Neuronal stem cell (in vitro differentiated cells): Measurements from ENCODE around the gene ALDH1A3.
A peak's percentile ranks its signal among the peaks of the same experiment; 100 is the strongest.

Experiments
- DNase-seq: peaks from one replicate; pipeline ENCODE4 v3.0.0-alpha.2; 2013; ENCODE audit warnings: low spot score
- H2AFZ ChIP-seq: one replicate; pipeline ENCODE4 v1.6.1; 2013; ENCODE audit warnings: mild to moderate bottlenecking, low read length, inconsistent platforms
- H2AK5ac ChIP-seq: 2 replicates; pipeline ENCODE4 v1.6.1; 2013; ENCODE audit warnings: low read depth, mild to moderate bottlenecking, inconsistent platforms, low read length, moderate library complexity, mixed read lengths
- H2BK120ac ChIP-seq: 2 replicates; pipeline ENCODE4 v1.6.1; 2013; ENCODE audit warnings: low read depth, mild to moderate bottlenecking, inconsistent platforms, low read length, moderate library complexity, mixed read lengths
- H2BK12ac ChIP-seq: one replicate; pipeline ENCODE4 v1.6.1; 2013; ENCODE audit warnings: low read length, inconsistent platforms
- H2BK15ac ChIP-seq: 2 replicates; pipeline ENCODE4 v1.6.1; 2013; ENCODE audit warnings: mild to moderate bottlenecking, low read length, inconsistent platforms, mixed read lengths
- H2BK5ac ChIP-seq: one replicate; pipeline ENCODE4 v1.6.1; 2013; ENCODE audit warnings: inconsistent platforms, mild to moderate bottlenecking, low read length, moderate library complexity
- H3K14ac ChIP-seq: one replicate; pipeline ENCODE4 v1.6.1; 2013; ENCODE audit warnings: low read length, inconsistent platforms
- H3K18ac ChIP-seq: 2 replicates; pipeline ENCODE4 v1.6.1; 2013; ENCODE audit warnings: low read length, inconsistent platforms
- H3K23ac ChIP-seq: 2 replicates; pipeline ENCODE4 v1.6.1; 2013; ENCODE audit warnings: low read depth, mild to moderate bottlenecking, mixed read lengths, low read length, inconsistent platforms; ENCODE audit not compliant: poor library complexity
- H3K27ac ChIP-seq: replicated peaks from 3 replicates; pipeline ENCODE4 v1.5.1; 2013; ENCODE audit warnings: low read length, inconsistent platforms
- H3K27me3 ChIP-seq, 3 experiments: 2 replicates each; pipeline ENCODE4 v1.6.1; 2013; ENCODE audit warnings: low read length in 3 of 3, mild to moderate bottlenecking in 2 of 3, inconsistent platforms in 1 of 3, low read depth in 1 of 3, mixed read lengths in 1 of 3, moderate library complexity in 1 of 3; ENCODE audit not compliant: control insufficient read depth in 3 of 3, insufficient read depth in 3 of 3
- H3K36me3 ChIP-seq, 2 donors: replicated peaks in 1 of 2; 2 replicates each; pipeline ENCODE4 v1.6.1; 2013; ENCODE audit warnings: low read length in 2 of 2; ENCODE audit not compliant: control insufficient read depth in 2 of 2, insufficient read depth in 2 of 2
- H3K4ac ChIP-seq: 2 replicates; pipeline ENCODE4 v1.6.1; 2013; ENCODE audit warnings: inconsistent platforms, mild to moderate bottlenecking, low read length, moderate library complexity
- H3K4me1 ChIP-seq, 2 donors: 1 replicate in 1 of 2; 2 replicates in 1 of 2; pipeline ENCODE4 v1.6.1; 2013; ENCODE audit warnings: low read length in 2 of 2, low read depth in 1 of 2; ENCODE audit not compliant: control insufficient read depth in 2 of 2, insufficient read depth in 1 of 2
- H3K4me2 ChIP-seq: one replicate; pipeline ENCODE4 v1.6.1; 2013; ENCODE audit warnings: mild to moderate bottlenecking, low read length, inconsistent platforms; ENCODE audit not compliant: insufficient read depth, poor library complexity, severe bottlenecking
- H3K4me3 ChIP-seq, 2 donors: 2 replicates each; pipeline ENCODE4 v1.5.1; 2013; ENCODE audit warnings: low read length in 2 of 2, mild to moderate bottlenecking in 2 of 2, inconsistent platforms in 1 of 2, moderate library complexity in 1 of 2
- H3K79me1 ChIP-seq: one replicate; pipeline ENCODE4 v1.6.1; 2013; ENCODE audit warnings: low read depth, mild to moderate bottlenecking, inconsistent platforms, low read length, moderate library complexity
- H3K9ac ChIP-seq: one replicate; pipeline ENCODE4 v1.6.1; 2013; ENCODE audit warnings: mild to moderate bottlenecking, low read depth, low read length, inconsistent platforms; ENCODE audit not compliant: poor library complexity
- H3K9me3 ChIP-seq, 2 donors: replicated peaks in 1 of 2; 2 replicates each; pipeline versions ENCODE3 to v1.6.1; 2013; ENCODE audit warnings: low read length in 2 of 2, mild to moderate bottlenecking in 2 of 2, inconsistent platforms in 1 of 2, low read depth in 1 of 2, mixed read lengths in 1 of 2, moderate library complexity in 1 of 2; ENCODE audit not compliant: control insufficient read depth in 2 of 2, insufficient read depth in 1 of 2
- H4K8ac ChIP-seq: one replicate; pipeline ENCODE4 v1.6.1; 2013; ENCODE audit warnings: low read depth, mild to moderate bottlenecking, inconsistent platforms, low read length, moderate library complexity
- H4K91ac ChIP-seq: one replicate; pipeline ENCODE4 v1.6.1; 2013; ENCODE audit warnings: low read length, low read depth, mild to moderate bottlenecking, inconsistent platforms; ENCODE audit not compliant: poor library complexity
- WGBS, 2 donors: extraction: QIAGEN DNeasy Blood & Tissue Kit; methylation state at CpG; one replicate each; pipeline ENCODE4 v1.1.7; 2013; ENCODE audit warnings: missing lambda C conversion rate in 2 of 2, mixed read lengths in 1 of 2; ENCODE audit not compliant: insufficient read length in 2 of 2, insufficient replicate concordance in 1 of 2; ENCODE audit errors: extremely low coverage in 2 of 2; 5-methylcytosine and 5-hydroxymethylcytosine counted together

The ALDH1A3 gene

GRCh38 chr15:100877551-100877950 lies 2.1 kb upstream of the ALDH1A3 start:
- Histone ChIP-seq H2BK120ac (peak overlapping the region; percentile 20), H3K36me3 (no peaks in the 10 kb centered on the region), H3K4me2 (no peak overlapping the region), H3K4ac (no peak overlapping the region), H4K8ac (no peak overlapping the region), H3K18ac (no peak overlapping the region), H3K23ac (peak overlapping the region; percentile 19), H3K79me1 (no peaks in the 10 kb centered on the region), H2BK5ac (peak overlapping the region; percentile 0), H3K9ac (no peak overlapping the region), H3K9me3 (peaks cover 0 to 5% of the 10 kb centered on the region in 2 donors), H3K4me3 (no peak overlapping the region), H2BK12ac (no peak overlapping the region), H3K27me3 (peaks cover 11 to 69% (median 43%) of the 10 kb centered on the region in 3 experiments), H3K14ac (peak overlapping the region; percentile 75), H2AK5ac (peak overlapping the region; percentile 67), H2AFZ (no peak overlapping the region), H3K4me1 (peaks cover 0 to 12% of the 10 kb centered on the region in 2 donors), H4K91ac (peak overlapping the region; percentile 5), H2BK15ac (peak overlapping the region; percentile 20), H3K27ac (no peak overlapping the region)
- DNase-seq, result no peak
- WGBS, 2 donors, result no CpG with 5 or more reads among the region's 10 CpGs

DNA sequence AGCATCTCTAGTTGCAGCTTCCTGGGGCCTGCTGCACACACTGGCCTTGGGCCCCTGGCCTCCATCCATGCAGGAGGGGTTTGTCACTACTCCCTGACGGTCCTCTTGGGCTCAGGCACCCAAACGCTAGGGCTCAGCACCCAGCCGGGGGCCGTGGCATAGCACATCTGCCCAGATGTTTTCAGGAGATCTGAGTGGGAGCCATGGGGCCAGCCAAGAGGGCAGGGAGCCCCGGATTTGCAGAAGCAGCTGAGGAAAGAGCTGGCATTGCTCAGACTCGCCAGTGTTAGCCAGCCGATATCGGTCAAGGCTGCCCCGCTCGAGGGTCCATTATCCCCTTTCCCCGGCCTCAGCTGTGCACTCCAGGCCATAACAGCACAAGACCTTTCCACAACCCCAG lies 1.5 kb upstream of the ALDH1A3 start:
- Histone ChIP-seq H2BK15ac (no peak overlapping the region), H2BK5ac (peak overlapping the region; percentile 0), H3K4me2 (no peak overlapping the region), H2AK5ac (no peak overlapping the region), H3K9ac (no peak overlapping the region), H2BK120ac (no peak overlapping the region), H3K4ac (no peak overlapping the region), H4K91ac (no peak overlapping the region), H3K4me1 (peaks cover 0 to 11% of the 10 kb centered on the region in 2 donors), H3K9me3 (peaks cover 0 to 5% of the 10 kb centered on the region in 2 donors), H3K27ac (no peak overlapping the region), H2BK12ac (no peak overlapping the region), H3K36me3 (no peaks in the 10 kb centered on the region), H2AFZ (no peak overlapping the region), H3K23ac (no peak overlapping the region), H3K14ac (no peak overlapping the region), H3K79me1 (no peaks in the 10 kb centered on the region), H3K18ac (peak overlapping the region; percentile 36), H3K4me3 (no peak overlapping the region), H4K8ac (no peak overlapping the region), H3K27me3 (peaks cover 11 to 75% (median 45%) of the 10 kb centered on the region in 3 experiments)
- DNase-seq, result no peak
- no CpG with 5 or more reads among the region's 11 CpGs for WGBS, 2 donors

GRCh38 chr15:100878648-100879047 lies 983 bp upstream of the ALDH1A3 start:
- no peak overlapping the region for H3K4me3 ChIP-seq
- no peak overlapping the region for H3K18ac ChIP-seq
- H3K4me1 ChIP-seq, result peaks cover 0 to 11% of the 10 kb centered on the region in 2 donors
- H2BK12ac ChIP-seq, result no peak overlapping the region
- WGBS, 2 donors, result no CpG with 5 or more reads among the region's 12 CpGs
- no peak overlapping the region for H3K9ac ChIP-seq
- H3K27ac ChIP-seq, result no peak overlapping the region
- no peak overlapping the region for H3K4ac ChIP-seq
- no peaks in the 10 kb centered on the region for H3K36me3 ChIP-seq
- no peak overlapping the region for H2BK5ac ChIP-seq
- H2BK15ac ChIP-seq, result no peak overlapping the region
- H4K8ac ChIP-seq, result no peak overlapping the region
- peaks cover 11 to 80% (median 47%) of the 10 kb centered on the region in 3 experiments for H3K27me3 ChIP-seq
- no peak overlapping the region for H4K91ac ChIP-seq
- peak; percentile 53 for DNase-seq
- no peak overlapping the region for H2AK5ac ChIP-seq
- H2AFZ ChIP-seq, result peak overlapping the region; percentile 56
- peak overlapping the region; percentile 95 for H3K4me2 ChIP-seq
- no peak overlapping the region for H3K23ac ChIP-seq
- H3K14ac ChIP-seq, result no peak overlapping the region
- H3K79me1 ChIP-seq, result no peaks in the 10 kb centered on the region
- peaks cover 0 to 5% of the 10 kb centered on the region in 2 donors for H3K9me3 ChIP-seq
- H2BK120ac ChIP-seq, result no peak overlapping the region

- H3K4me3 ChIP-seq, result peak overlapping the region; percentile 12 to 79
- H3K4me1 ChIP-seq, result peaks cover 0 to 11% of the 10 kb centered on the region in 2 donors
These were observed 569 bp upstream of the ALDH1A3 start for GRCh38 chr15:100879061-100879463.

More at GRCh38 chr15:100879061-100879463, 569 bp upstream of the ALDH1A3 start:
- H3K27ac ChIP-seq, result no peak overlapping the region
- H3K79me1 ChIP-seq, result no peaks in the 10 kb centered on the region
- H2BK5ac ChIP-seq, result no peak overlapping the region
- peaks cover 11 to 84% (median 47%) of the 10 kb centered on the region in 3 experiments for H3K27me3 ChIP-seq
- DNase-seq, result no peak
- H3K14ac ChIP-seq, result no peak overlapping the region
- H2AFZ ChIP-seq, result peak overlapping the region; percentile 56
- no peak overlapping the region for H2BK12ac ChIP-seq
- H2BK120ac ChIP-seq, result no peak overlapping the region
- H2AK5ac ChIP-seq, result no peak overlapping the region
- no peak overlapping the region for H3K9ac ChIP-seq
- peaks cover 0 to 5% of the 10 kb centered on the region in 2 donors for H3K9me3 ChIP-seq
- H4K8ac ChIP-seq, result no peak overlapping the region
- H4K91ac ChIP-seq, result no peak overlapping the region
- H3K23ac ChIP-seq, result no peak overlapping the region
- WGBS, 2 donors, result no CpG with 5 or more reads among the region's 62 CpGs
- peak overlapping the region; percentile 92 for H3K18ac ChIP-seq
- peak overlapping the region; percentile 95 for H3K4me2 ChIP-seq
- H2BK15ac ChIP-seq, result no peak overlapping the region
- H3K4ac ChIP-seq, result no peak overlapping the region
- no peaks in the 10 kb centered on the region for H3K36me3 ChIP-seq
